Measurements from ENCODE around the gene GPR108.

Gene GPR108

DNA sequence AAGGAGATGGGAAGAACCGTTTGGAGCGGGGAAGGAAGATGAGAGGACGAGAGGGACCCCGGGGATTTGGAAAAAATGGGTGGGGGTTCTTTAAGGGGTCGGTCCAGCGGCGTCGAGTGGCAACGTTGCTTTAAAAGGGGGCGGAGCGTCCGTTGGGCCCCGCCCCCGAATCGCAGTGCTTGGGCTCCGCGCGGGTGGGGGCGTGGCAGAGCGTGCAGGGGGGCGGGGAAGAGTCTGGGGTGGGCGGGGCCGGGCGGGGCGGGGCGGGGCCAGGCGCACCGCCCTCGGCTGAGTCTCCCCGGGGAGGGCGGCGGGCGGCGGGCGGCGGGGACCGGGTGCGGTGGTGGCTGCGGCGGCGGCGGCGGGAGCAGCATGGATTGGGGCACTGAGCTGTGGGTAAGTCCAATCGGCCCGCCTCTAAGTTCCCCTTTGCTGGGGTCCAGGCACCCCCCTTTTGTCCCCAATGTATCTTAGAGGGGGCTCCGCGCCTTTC lies 2.1 kb upstream of the GPR108 start, which contains the start of gene TRIP10:
Gene TRIP10, plus strand, starts transcription at position 291 of the 493 bp plus-strand sequence. Its CDS starts 82 bp downstream, at position 373.
- TF ChIP-seq, protein P1, sequence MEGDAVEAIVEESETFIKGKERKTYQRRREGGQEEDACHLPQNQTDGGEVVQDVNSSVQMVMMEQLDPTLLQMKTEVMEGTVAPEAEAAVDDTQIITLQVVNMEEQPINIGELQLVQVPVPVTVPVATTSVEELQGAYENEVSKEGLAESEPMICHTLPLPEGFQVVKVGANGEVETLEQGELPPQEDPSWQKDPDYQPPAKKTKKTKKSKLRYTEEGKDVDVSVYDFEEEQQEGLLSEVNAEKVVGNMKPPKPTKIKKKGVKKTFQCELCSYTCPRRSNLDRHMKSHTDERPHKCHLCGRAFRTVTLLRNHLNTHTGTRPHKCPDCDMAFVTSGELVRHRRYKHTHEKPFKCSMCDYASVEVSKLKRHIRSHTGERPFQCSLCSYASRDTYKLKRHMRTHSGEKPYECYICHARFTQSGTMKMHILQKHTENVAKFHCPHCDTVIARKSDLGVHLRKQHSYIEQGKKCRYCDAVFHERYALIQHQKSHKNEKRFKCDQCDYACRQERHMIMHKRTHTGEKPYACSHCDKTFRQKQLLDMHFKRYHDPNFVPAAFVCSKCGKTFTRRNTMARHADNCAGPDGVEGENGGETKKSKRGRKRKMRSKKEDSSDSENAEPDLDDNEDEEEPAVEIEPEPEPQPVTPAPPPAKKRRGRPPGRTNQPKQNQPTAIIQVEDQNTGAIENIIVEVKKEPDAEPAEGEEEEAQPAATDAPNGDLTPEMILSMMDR (IDR thresholded peaks at IDR 0.05) = no peak
- H3K4me1 ChIP-seq = peaks cover 19% of the 10 kb centered on the region
- peak within 1 kb of the TSS; percentile 56 for H3K9ac ChIP-seq

DNA sequence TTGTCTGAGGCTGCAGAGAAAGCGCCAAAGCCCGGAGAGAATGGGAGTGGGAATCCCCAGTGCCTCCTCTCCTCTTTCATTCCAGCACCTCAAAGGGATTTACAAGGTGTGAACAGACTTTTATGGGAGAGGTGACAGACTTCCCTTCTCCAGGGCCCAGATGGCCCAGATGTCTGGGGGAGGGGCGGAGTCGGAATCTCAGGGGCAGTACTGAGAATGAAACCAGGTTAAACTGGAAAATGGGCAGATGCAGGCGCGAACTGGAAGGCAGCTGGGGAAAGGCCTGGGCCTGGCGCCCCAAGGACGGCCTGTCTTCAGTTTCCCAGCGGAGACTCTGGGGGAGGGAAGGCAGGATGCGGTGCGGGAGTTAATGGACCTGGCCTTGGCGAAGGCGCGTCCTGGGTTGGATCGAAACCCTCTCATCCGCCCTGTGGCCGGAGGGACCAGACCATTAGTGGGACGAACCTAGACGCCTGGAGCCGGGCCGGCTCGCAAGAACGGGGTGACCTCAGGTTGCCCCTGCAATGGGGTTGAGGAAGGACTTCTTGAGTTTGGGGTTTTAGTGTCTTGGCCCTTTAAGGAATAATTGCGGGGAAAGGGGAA lies 1.5 kb upstream of the GPR108 start:
- peak overlapping the region; percentile 71 for H3K4me2 ChIP-seq (ENCODE audit: low read length)
- peak overlapping the region; percentile 87 for H2AFZ ChIP-seq
- H3K27ac ChIP-seq = peak overlapping the region; percentile 83
- peak overlapping the region; percentile 36 for H3K4me3 ChIP-seq (ENCODE audit: low read depth, low read length)
- H3K36me3 ChIP-seq (ENCODE audit: control insufficient read depth, insufficient read depth, low read length) = no peaks in the 10 kb centered on the region
- no peak overlapping the region for H3K9ac ChIP-seq
- TF ChIP-seq, protein P1 (IDR thresholded peaks at IDR 0.05) = no peak
- H3K79me2 ChIP-seq = no peaks in the 10 kb centered on the region
- H3K9me3 ChIP-seq (ENCODE audit: control insufficient read depth, low read length) = no peaks in the 10 kb centered on the region
- H3K27me3 ChIP-seq (ENCODE audit: control insufficient read depth, insufficient read depth, low read length) = no peaks in the 10 kb centered on the region
- H3K4me1 ChIP-seq = peaks cover 18% of the 10 kb centered on the region

More for the DNA sequence above, 2.1 kb upstream of the GPR108 start, which contains the start of gene TRIP10:
- Histone ChIP-seq H3K27me3 (ENCODE audit: control insufficient read depth, insufficient read depth, low read length) (no peaks in the 10 kb centered on the region), H2AFZ (peak within 1 kb of the TSS; percentile 87), H3K79me2 (no peaks in the 10 kb centered on the region), H3K4me3 (ENCODE audit: low read depth, low read length) (peak within 1 kb of the TSS; percentile 84), H3K27ac (peak within 1 kb of the TSS; percentile 83), H3K36me3 (ENCODE audit: control insufficient read depth, insufficient read depth, low read length) (no peaks in the 10 kb centered on the region), H3K4me2 (ENCODE audit: low read length) (peak within 1 kb of the TSS; percentile 97), H3K9me3 (ENCODE audit: control insufficient read depth, low read length) (no peaks in the 10 kb centered on the region)

DNA sequence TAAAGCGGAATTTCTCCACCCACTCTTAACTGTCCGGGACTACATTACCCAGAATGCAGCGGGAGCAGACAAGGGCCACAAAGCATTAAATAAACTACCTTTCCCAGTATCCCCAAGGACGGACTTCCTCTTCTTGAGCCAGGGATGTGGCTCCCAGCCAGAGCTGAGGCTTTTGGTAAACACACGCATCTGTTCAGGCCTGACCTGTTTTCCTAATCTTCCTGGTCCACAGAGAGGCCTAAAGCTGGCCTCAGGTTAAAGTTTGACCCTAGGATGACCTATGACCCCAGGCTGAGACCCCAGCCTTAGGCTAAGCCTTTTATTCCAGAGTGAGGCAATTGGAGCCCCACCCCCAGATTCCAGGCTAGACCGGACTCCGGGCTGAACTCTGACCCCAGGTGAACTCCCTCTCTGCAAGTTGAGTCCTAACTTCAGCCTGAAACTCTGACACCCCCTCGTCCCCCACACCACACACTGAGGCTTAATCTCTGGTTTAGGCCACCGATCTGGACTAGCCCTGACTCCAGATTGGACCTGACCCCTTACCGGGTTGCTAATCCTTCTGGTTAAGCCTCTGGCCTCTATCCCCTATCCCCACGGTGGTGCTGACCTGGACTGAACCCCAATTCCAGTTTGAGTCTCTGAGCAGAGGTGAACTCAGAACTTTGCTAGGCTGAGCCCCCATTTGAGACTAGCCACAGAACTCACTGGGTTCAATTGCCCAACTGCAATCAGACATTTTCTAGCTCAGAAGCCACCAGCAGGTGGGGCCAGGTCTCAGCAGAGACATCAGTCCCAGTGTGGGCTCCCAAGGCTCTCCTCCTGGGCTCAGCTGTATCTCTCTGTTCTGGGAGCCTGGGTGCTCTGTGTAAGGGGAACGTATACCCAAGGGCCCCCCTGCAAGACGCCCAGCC lies 750 bp upstream of the GPR108 start:
- Histone ChIP-seq H3K4me1 (peaks cover 18% of the 10 kb centered on the region), H2AFZ (peak overlapping the region; percentile 87), H3K4me2 (ENCODE audit: low read length) (peak overlapping the region; percentile 71), H3K4me3 (ENCODE audit: low read depth, low read length) (peak overlapping the region; percentile 98), H3K9me3 (ENCODE audit: control insufficient read depth, low read length) (no peaks in the 10 kb centered on the region), H3K36me3 (ENCODE audit: control insufficient read depth, insufficient read depth, low read length) (no peaks in the 10 kb centered on the region), H3K27ac (peak overlapping the region; percentile 83), H3K79me2 (no peaks in the 10 kb centered on the region), H3K27me3 (ENCODE audit: control insufficient read depth, insufficient read depth, low read length) (no peaks in the 10 kb centered on the region), H3K9ac (no peak overlapping the region)
- TF ChIP-seq, protein P1 (IDR thresholded peaks at IDR 0.05) = peak; percentile 81

GRCh38 chr19:6736917-6737283 lies 480 bp downstream of the GPR108 start:
- TF ChIP-seq, protein P1 (IDR thresholded peaks at IDR 0.05) = no peak
- no peaks in the 10 kb centered on the region for H3K36me3 ChIP-seq (ENCODE audit: control insufficient read depth, insufficient read depth, low read length)

More at GRCh38 chr19:6736917-6737283, 480 bp downstream of the GPR108 start:
- Histone ChIP-seq H3K9me3 (ENCODE audit: control insufficient read depth, low read length) (no peaks in the 10 kb centered on the region), H3K4me2 (ENCODE audit: low read length) (peak overlapping the region; percentile 98), H3K4me1 (peaks cover 18% of the 10 kb centered on the region), H3K27me3 (ENCODE audit: control insufficient read depth, insufficient read depth, low read length) (no peaks in the 10 kb centered on the region), H3K79me2 (no peaks in the 10 kb centered on the region), H3K27ac (peak overlapping the region; percentile 81), H2AFZ (peak overlapping the region; percentile 61), H3K9ac (peak overlapping the region; percentile 20), H3K4me3 (ENCODE audit: low read depth, low read length) (peak overlapping the region; percentile 98)

Measured in parathyroid adenoma (tissue), 2 donors.